ENCODE results near the gene PTPRG.

DNA sequence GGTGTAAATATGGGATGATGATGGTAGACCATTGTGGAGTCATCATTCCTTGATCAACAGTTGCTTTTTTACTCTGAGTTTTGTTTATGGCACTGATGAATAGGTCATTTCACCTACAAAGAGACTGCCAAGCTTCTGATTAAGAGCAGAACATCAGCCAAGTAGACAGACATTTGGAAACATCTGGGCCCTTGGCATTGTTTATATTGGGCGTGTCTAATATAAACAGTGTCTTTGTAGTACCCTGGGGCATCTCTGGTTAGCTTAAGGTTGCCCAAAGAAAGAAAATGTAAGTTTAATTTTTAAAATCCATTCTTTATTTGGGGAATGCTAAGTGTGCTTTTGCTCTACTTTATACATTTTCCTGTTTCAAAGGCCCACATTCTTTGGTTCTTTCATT lies 435.0 kb downstream of the PTPRG start:
- TF ChIP-seq POLR2AphosphoS5 (IDR thresholded peaks at IDR 0.05; ENCODE audit: low read depth, low read length): no peak
- TF ChIP-seq, protein P1, sequence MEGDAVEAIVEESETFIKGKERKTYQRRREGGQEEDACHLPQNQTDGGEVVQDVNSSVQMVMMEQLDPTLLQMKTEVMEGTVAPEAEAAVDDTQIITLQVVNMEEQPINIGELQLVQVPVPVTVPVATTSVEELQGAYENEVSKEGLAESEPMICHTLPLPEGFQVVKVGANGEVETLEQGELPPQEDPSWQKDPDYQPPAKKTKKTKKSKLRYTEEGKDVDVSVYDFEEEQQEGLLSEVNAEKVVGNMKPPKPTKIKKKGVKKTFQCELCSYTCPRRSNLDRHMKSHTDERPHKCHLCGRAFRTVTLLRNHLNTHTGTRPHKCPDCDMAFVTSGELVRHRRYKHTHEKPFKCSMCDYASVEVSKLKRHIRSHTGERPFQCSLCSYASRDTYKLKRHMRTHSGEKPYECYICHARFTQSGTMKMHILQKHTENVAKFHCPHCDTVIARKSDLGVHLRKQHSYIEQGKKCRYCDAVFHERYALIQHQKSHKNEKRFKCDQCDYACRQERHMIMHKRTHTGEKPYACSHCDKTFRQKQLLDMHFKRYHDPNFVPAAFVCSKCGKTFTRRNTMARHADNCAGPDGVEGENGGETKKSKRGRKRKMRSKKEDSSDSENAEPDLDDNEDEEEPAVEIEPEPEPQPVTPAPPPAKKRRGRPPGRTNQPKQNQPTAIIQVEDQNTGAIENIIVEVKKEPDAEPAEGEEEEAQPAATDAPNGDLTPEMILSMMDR (IDR thresholded peaks at IDR 0.05): no peak
- no peak for TF ChIP-seq TCF7L2 (IDR thresholded peaks at IDR 0.05; ENCODE audit: low read depth, low read length)
- TF ChIP-seq, protein P2, sequence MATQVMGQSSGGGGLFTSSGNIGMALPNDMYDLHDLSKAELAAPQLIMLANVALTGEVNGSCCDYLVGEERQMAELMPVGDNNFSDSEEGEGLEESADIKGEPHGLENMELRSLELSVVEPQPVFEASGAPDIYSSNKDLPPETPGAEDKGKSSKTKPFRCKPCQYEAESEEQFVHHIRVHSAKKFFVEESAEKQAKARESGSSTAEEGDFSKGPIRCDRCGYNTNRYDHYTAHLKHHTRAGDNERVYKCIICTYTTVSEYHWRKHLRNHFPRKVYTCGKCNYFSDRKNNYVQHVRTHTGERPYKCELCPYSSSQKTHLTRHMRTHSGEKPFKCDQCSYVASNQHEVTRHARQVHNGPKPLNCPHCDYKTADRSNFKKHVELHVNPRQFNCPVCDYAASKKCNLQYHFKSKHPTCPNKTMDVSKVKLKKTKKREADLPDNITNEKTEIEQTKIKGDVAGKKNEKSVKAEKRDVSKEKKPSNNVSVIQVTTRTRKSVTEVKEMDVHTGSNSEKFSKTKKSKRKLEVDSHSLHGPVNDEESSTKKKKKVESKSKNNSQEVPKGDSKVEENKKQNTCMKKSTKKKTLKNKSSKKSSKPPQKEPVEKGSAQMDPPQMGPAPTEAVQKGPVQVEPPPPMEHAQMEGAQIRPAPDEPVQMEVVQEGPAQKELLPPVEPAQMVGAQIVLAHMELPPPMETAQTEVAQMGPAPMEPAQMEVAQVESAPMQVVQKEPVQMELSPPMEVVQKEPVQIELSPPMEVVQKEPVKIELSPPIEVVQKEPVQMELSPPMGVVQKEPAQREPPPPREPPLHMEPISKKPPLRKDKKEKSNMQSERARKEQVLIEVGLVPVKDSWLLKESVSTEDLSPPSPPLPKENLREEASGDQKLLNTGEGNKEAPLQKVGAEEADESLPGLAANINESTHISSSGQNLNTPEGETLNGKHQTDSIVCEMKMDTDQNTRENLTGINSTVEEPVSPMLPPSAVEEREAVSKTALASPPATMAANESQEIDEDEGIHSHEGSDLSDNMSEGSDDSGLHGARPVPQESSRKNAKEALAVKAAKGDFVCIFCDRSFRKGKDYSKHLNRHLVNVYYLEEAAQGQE (IDR thresholded peaks at IDR 0.05; ENCODE audit: insufficient read depth in 1 of 2, low read depth in 2 of 2, low read length in 1 of 2): no peak

All from Panc1 (cell line).